ENCODE results near the gene HSPA1A. TPM values are rescaled to one million over a fixed set of nuclear protein-coding genes. Genes with fewer than 3 reads are reported as not detected.

Gene HSPA1A
- total and polyA plus RNA-seq, 7 donors, result 37.1 to 940 (median 242) TPM

DNA sequence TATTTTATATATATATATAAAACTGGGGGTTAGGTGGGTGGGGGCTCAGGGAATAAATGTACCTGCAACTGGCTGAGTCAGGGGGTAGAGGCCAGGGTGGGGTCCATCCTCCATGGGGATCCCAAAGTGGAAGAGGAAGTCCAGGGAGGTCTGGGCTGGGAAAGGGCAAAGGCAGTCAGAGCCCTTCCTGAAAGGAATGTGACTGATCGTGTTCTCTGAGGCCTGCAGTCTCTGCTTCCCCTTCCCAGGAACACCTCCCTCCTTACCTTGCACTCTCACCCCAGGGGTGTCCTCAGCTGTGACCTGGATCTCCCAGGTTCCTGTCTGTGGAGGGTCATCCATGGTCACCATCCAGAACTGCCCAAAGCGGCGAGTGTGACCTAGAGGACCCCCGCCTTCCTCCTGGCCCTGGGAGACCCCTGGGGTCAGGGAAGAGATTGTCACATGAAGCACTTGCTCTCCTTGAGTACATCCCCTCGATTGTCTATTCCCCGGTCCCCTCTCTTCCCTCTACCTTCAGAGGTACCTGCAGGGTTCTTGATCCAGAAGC lies 48.2 kb upstream of the HSPA1A start:
- no peak for ATAC-seq
- H3K27me3 ChIP-seq (ENCODE audit: insufficient read depth in 3 of 3, low read length in 2 of 3), result no peaks in the 10 kb centered on the region
- DNase-seq, result no peak
- TF ChIP-seq, protein P1, sequence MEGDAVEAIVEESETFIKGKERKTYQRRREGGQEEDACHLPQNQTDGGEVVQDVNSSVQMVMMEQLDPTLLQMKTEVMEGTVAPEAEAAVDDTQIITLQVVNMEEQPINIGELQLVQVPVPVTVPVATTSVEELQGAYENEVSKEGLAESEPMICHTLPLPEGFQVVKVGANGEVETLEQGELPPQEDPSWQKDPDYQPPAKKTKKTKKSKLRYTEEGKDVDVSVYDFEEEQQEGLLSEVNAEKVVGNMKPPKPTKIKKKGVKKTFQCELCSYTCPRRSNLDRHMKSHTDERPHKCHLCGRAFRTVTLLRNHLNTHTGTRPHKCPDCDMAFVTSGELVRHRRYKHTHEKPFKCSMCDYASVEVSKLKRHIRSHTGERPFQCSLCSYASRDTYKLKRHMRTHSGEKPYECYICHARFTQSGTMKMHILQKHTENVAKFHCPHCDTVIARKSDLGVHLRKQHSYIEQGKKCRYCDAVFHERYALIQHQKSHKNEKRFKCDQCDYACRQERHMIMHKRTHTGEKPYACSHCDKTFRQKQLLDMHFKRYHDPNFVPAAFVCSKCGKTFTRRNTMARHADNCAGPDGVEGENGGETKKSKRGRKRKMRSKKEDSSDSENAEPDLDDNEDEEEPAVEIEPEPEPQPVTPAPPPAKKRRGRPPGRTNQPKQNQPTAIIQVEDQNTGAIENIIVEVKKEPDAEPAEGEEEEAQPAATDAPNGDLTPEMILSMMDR (IDR thresholded peaks at IDR 0.05), result no peak
- WGBS, 3 donors, result 84 to 87% (median 86%) methylated on average over 6 of the region's 6 CpGs
- H3K9me3 ChIP-seq, result no peaks in the 10 kb centered on the region
- H3K4me3 ChIP-seq, result no peak overlapping the region
- no peaks in the 10 kb centered on the region for H3K4me1 ChIP-seq
- intact Hi-C loops (cut with DNase I), result loop anchor here in 1 of 2 donors (5.0 kb wide), 1 partner anchor 85 kb away; the partner anchor contains the start of gene LY6G5C
- H3K36me3 ChIP-seq (ENCODE audit: insufficient read depth in 1 of 2, low read depth in 1 of 2), result peaks cover 0 to 39% of the 10 kb centered on the region in 2 donors
- H3K27ac ChIP-seq, result no peak overlapping the region

DNA sequence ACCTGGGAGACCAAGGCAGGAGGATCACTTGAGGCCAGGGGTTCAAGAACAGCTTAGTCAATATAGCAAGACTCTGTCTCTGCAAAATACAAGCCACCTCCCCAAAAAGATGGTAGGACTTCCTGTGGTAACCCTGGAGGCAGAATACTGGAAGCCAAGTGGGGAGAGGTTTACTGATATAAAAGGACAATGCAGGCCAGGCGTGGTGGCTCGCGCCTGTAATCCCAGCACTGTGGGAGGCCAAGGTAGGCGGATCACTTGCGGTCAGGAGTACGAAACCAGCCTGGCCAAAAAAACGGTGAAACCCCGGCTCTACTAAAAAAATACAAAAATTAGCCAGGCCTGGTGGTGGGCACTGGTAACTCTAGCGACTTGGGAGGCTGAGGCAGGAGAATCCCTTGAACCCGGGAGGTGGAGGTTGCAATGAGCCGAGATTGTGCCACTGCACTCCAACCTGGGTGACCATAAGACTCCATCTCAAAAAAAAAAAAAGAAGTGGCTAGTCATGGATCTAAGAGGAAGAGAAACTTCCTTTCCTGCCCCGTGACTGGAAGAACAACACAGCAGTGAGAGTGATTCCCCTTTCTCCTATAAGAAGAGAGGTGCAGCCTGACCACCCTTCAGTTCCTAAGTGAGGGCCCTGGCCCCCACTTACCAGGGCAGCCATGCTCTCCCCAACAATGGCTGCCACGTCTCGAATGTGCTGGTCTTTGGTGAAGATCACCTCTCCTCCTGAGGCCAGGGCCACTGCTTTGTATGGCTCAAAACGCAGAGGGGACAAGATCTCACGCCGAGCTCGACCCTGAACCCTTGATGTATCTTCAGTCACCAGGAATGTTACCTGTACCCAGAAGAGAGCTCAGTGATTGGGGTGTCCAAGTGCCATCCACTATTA lies 46.7 kb upstream of the HSPA1A start:
- no peak for DNase-seq
- H3K36me3 ChIP-seq (ENCODE audit: insufficient read depth in 1 of 2, low read depth in 1 of 2), result peaks cover 0 to 39% of the 10 kb centered on the region in 2 donors
- H3K4me3 ChIP-seq, result no peak overlapping the region
- TF ChIP-seq, protein P1 (IDR thresholded peaks at IDR 0.05), result no peak
- intact Hi-C loops (cut with DNase I), result loop anchor here (2.0 to 5.0 kb wide), 2 partner anchors 86 to 88 kb away; partner anchors contain the start of gene LY6G5C (in 2 of the 2)
- no peaks in the 10 kb centered on the region for H3K4me1 ChIP-seq
- 89 to 90% (median 89%) methylated on average over 18 of the region's 18 CpGs for WGBS, 3 donors
- no peaks in the 10 kb centered on the region for H3K9me3 ChIP-seq
- no peak for ATAC-seq
- H3K27me3 ChIP-seq (ENCODE audit: insufficient read depth in 3 of 3, low read length in 2 of 3), result no peaks in the 10 kb centered on the region
- H3K27ac ChIP-seq, result no peak overlapping the region

DNA sequence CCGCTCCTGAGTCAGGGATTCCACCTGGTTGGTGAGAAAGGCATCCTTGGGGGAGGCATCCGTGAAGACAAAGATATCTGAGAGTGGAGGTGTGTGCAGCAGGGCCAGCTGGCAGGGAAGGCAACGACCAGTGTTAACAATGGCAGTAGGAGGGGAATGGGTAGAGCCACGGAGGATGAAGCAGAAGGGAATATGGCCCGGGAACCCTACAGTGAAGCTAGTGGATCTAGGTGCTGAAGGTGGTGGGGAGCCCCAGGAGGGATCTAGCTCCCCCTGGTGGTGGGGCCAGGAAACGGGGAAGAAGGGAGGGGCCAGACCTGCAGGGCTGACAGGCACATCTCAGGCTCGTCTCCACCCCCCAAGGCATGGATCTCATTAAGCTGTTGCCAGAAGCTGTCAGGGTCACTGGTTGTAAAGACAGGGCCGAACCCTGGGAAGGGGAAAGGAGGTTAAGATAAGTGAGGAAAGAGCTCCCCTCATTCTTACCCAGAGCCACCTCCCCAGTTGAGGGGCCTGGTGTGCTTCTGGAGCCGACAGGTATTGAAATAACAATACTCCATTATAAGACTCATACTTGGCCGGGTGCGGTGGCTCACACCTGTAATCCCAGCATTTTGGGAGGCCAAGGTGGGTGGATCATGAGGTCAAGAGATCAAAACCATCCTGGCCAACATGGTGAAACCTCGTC lies 45.5 kb upstream of the HSPA1A start:
- intact Hi-C loops (cut with DNase I), result loop anchor here (2.0 to 10.0 kb wide), 4 partner anchors 62 to 95 kb away; partner anchors contain the start of genes LY6G5C (in 2 of the 2) and NEU1 (in 1 of the 2)
- DNase-seq, result peak; percentile 73 to 88
- Histone ChIP-seq H3K9me3 (no peaks in the 10 kb centered on the region), H3K36me3 (ENCODE audit: insufficient read depth in 1 of 2, low read depth in 1 of 2) (peaks cover 0 to 32% of the 10 kb centered on the region in 2 donors), H3K27me3 (ENCODE audit: insufficient read depth in 3 of 3, low read length in 2 of 3) (no peaks in the 10 kb centered on the region), H3K4me1 (no peaks in the 10 kb centered on the region), H3K27ac (no peak overlapping the region), H3K4me3 (no peak overlapping the region)
- 56 to 65% (median 56%) methylated on average over 12 of the region's 12 CpGs for WGBS, 3 donors
- TF ChIP-seq, protein P1 (IDR thresholded peaks at IDR 0.05), result peak; percentile 87
- ATAC-seq, result peak; percentile 82 to 85 (median 84)

DNA sequence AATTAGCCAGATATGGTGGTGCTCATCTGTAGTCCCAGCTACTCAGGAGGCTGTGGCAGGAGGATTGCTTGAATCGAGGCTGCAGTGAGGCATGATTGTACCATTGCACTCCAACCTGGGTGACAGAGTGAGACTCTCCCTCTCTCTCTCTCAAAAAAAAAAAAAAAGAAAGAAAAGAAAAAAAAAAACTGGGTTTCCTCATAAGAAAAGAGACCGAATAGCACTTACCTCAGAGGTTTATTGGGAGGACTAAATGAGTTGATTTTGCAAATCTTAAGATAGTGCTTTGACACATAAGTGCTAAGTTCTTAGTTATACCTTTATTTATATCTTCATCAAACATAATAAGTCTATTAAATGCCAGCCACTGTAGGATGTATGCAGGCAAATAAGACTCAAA lies 44.5 kb upstream of the HSPA1A start:
- Histone ChIP-seq H3K9me3 (no peaks in the 10 kb centered on the region), H3K27me3 (ENCODE audit: insufficient read depth in 3 of 3, low read length in 2 of 3) (no peaks in the 10 kb centered on the region), H3K4me1 (no peaks in the 10 kb centered on the region), H3K36me3 (ENCODE audit: insufficient read depth in 1 of 2, low read depth in 1 of 2) (peaks cover 0 to 24% of the 10 kb centered on the region in 2 donors), H3K27ac (no peak overlapping the region), H3K4me3 (no peak overlapping the region)
- TF ChIP-seq, protein P1 (IDR thresholded peaks at IDR 0.05), result no peak
- WGBS, 3 donors, result 87 to 94% (median 87%) methylated on average over 2 of the region's 2 CpGs
- ATAC-seq (no peak), DNase-seq (no peak)
- intact Hi-C loops (cut with DNase I), result loop anchor here in 1 of 2 donors (5.0 to 10.0 kb wide), 2 partner anchors 61 to 94 kb away; partner anchors contain the start of gene NEU1
